ENCODE data around the gene ARHGAP9. TPM values are rescaled to one million over a fixed set of nuclear protein-coding genes. Genes with fewer than 3 reads are reported as not detected.

Gene ARHGAP9
- total and polyA plus RNA-seq, 2 of the 4 experiments (the other 2 are of a cell fraction): 0.18 to 0.79 TPM

DNA sequence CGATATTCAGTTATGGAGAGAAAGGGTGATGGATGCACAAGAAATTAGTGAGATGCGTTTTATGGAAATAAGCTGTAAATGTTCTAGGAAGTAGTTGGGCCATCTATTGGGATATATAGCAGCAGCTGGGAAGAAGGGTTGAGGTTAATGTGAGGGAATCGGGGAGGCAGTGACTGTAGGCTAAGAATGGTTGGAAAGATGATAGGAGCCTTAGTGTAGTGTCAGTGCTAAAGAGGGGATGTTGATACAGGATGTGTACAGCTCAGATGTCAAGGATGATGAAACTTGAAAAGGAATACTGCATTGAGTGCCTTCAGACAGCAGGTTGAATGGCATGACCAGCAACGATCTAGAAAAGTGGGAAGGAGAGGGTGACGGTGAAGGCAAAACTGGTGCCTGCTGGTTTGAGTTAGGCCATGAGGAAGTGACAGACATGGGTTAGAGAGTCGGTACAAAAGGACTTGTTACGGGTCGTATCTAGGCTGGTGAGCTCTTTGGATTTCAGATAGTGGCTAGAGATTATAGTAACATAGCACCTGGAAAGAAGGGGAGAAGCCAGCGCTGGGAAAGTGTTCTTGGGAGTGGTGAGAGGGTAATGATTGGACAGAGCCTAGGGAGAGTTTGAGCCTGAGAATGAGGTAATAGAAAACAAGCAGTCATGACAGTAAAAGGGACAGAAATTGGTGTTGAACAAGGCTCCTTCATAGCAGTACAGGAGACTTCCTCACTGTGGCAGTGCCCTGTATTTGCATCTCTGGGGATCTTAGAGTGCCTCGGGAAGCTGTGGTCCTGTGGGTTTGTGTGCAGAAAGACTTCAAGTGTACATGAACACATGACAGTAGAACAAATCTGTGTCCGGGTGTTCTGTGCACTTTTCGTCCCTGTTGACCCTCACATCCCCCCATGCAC is 17.8 kb upstream of the ARHGAP9 start:
- Histone ChIP-seq H3K18ac (ENCODE audit: low read depth, low read length) (no peak overlapping the region), H3K27ac (ENCODE audit: insufficient read depth, low read length) (no peak overlapping the region), H2BK120ac (ENCODE audit: low read depth, low read length) (no peak overlapping the region), H3K14ac (replicated peaks; ENCODE audit: low read depth, low read length) (no peak overlapping the region), H2AFZ (replicated peaks; ENCODE audit: low read length, poor library complexity) (no peak overlapping the region), H3K23ac (ENCODE audit: low read depth, low read length) (no peak overlapping the region), H2BK15ac (ENCODE audit: low read depth, low read length) (no peak overlapping the region), H3K9me1 (ENCODE audit: insufficient read depth, low read length) (peaks cover 14% of the 10 kb centered on the region), H2BK20ac (ENCODE audit: low read depth, low read length) (no peak overlapping the region), H3K27me3 (ENCODE audit: control insufficient read depth, insufficient read depth, low read length) (no peaks in the 10 kb centered on the region), H4K91ac (ENCODE audit: insufficient read depth, low read depth, low read length) (no peak overlapping the region), H3K56ac (ENCODE audit: extremely low read depth, insufficient read depth, low read length) (no peak overlapping the region), H3K4me3 (ENCODE audit: insufficient read depth, low read depth, low read length) (no peak overlapping the region), H2AK5ac (ENCODE audit: low read depth, low read length) (no peak overlapping the region), H3K4me1 (ENCODE audit: control insufficient read depth, insufficient read depth, low read length) (no peaks in the 10 kb centered on the region), H3K4ac (ENCODE audit: low read depth, low read length) (no peak overlapping the region), H4K8ac (ENCODE audit: low read depth in 2 of 2, low read length in 2 of 2) (no peak overlapping the region), H3K9me3 (ENCODE audit: control insufficient read depth, insufficient read depth, low read length) (no peaks in the 10 kb centered on the region), H3K9ac (ENCODE audit: low read depth, low read length) (no peak overlapping the region), H2BK5ac (ENCODE audit: low read depth, low read length, poor library complexity, severe bottlenecking) (no peak overlapping the region), H4K20me1 (ENCODE audit: insufficient read depth, low read length) (peaks cover 28% of the 10 kb centered on the region; the same call in 1 of the 2 replicates), H3K79me1 (ENCODE audit: low read depth in 1 of 2, low read length in 2 of 2) (peaks cover 46 to 48% of the 10 kb centered on the region in 2 experiments), H4K5ac (ENCODE audit: low read depth, low read length) (no peak overlapping the region), H2AK9ac (replicated peaks; ENCODE audit: low read depth, low read length, poor library complexity) (peak overlapping the region; percentile 28), H3K4me2 (ENCODE audit: low read depth, low read length) (no peak overlapping the region), H3K36me3 (ENCODE audit: control insufficient read depth, insufficient read depth, low read length) (peaks cover 48% of the 10 kb centered on the region)
- TF ChIP-seq, protein P1, sequence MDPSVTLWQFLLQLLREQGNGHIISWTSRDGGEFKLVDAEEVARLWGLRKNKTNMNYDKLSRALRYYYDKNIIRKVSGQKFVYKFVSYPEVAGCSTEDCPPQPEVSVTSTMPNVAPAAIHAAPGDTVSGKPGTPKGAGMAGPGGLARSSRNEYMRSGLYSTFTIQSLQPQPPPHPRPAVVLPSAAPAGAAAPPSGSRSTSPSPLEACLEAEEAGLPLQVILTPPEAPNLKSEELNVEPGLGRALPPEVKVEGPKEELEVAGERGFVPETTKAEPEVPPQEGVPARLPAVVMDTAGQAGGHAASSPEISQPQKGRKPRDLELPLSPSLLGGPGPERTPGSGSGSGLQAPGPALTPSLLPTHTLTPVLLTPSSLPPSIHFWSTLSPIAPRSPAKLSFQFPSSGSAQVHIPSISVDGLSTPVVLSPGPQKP (IDR thresholded peaks at IDR 0.05; ENCODE audit: borderline replicate concordance, low read depth, low read length): no peak
- TF ChIP-seq RFX5 (IDR thresholded peaks at IDR 0.05; ENCODE audit: low read depth, low read length) (no peak), MAZ (IDR thresholded peaks at IDR 0.05; ENCODE audit: borderline replicate concordance, low read depth, low read length) (no peak), FOS (IDR thresholded peaks at IDR 0.05; ENCODE audit: low read depth, low read length) (no peak), POLR2A (IDR thresholded peaks at IDR 0.05; ENCODE audit: low read depth, low read length) (no peak), MXI1 (IDR thresholded peaks at IDR 0.05; ENCODE audit: borderline replicate concordance, low read depth, low read length) (no peak), CEBPB (IDR thresholded peaks at IDR 0.05; ENCODE audit: low read depth, low read length) (no peak), MAFK (IDR thresholded peaks at IDR 0.05; ENCODE audit: low read depth, low read length) (no peak), BHLHE40 (IDR thresholded peaks at IDR 0.05; ENCODE audit: low read depth, low read length) (no peak), SMC3 (IDR thresholded peaks at IDR 0.05; ENCODE audit: low read depth, low read length) (no peak), RCOR1 (IDR thresholded peaks at IDR 0.05; ENCODE audit: insufficient replicate concordance, low read length) (no peak)
- TF ChIP-seq, protein P2, sequence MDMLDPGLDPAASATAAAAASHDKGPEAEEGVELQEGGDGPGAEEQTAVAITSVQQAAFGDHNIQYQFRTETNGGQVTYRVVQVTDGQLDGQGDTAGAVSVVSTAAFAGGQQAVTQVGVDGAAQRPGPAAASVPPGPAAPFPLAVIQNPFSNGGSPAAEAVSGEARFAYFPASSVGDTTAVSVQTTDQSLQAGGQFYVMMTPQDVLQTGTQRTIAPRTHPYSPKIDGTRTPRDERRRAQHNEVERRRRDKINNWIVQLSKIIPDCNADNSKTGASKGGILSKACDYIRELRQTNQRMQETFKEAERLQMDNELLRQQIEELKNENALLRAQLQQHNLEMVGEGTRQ (IDR thresholded peaks at IDR 0.05; ENCODE audit: low read depth, low read length): no peak
- TF ChIP-seq, protein P3, sequence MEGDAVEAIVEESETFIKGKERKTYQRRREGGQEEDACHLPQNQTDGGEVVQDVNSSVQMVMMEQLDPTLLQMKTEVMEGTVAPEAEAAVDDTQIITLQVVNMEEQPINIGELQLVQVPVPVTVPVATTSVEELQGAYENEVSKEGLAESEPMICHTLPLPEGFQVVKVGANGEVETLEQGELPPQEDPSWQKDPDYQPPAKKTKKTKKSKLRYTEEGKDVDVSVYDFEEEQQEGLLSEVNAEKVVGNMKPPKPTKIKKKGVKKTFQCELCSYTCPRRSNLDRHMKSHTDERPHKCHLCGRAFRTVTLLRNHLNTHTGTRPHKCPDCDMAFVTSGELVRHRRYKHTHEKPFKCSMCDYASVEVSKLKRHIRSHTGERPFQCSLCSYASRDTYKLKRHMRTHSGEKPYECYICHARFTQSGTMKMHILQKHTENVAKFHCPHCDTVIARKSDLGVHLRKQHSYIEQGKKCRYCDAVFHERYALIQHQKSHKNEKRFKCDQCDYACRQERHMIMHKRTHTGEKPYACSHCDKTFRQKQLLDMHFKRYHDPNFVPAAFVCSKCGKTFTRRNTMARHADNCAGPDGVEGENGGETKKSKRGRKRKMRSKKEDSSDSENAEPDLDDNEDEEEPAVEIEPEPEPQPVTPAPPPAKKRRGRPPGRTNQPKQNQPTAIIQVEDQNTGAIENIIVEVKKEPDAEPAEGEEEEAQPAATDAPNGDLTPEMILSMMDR (conservative IDR thresholded peaks at IDR 0.05; ENCODE audit: low read depth, low read length): no peak
- ATAC-seq (ENCODE audit: low read depth) (no peak), DNase-seq (no peak)
- dilution Hi-C loops (cut with HindIII; ENCODE audit: low sequenced_read_pairs, unreplicated experiment) (no loop called here), in situ Hi-C loops (cut with MboI; ENCODE audit: low sequenced_read_pairs) (no loop called here), intact Hi-C loops (cut with micrococcal nuclease) (no loop called here)
- ChIA-PET POLR2A (ENCODE audit: unreplicated experiment) (no interaction called here), CTCF (no interaction called here)
- 97% methylated on average over 8 of the region's 12 CpGs; no CpG with 5 or more reads in 1 of the 2 experiments for WGBS, 2 experiments (ENCODE audit: extremely low coverage in 2 of 2, insufficient read length in 1 of 2)
- no TSS peak for BruUV-seq (replicated peaks)
